Measurements from ENCODE around the gene PDE11A.

GRCh38 chr2:177668617-177669016 is 404.0 kb downstream of the PDE11A start:
- no peak for TF ChIP-seq POLR2A (IDR thresholded peaks at IDR 0.05)
- TF ChIP-seq, protein P1, sequence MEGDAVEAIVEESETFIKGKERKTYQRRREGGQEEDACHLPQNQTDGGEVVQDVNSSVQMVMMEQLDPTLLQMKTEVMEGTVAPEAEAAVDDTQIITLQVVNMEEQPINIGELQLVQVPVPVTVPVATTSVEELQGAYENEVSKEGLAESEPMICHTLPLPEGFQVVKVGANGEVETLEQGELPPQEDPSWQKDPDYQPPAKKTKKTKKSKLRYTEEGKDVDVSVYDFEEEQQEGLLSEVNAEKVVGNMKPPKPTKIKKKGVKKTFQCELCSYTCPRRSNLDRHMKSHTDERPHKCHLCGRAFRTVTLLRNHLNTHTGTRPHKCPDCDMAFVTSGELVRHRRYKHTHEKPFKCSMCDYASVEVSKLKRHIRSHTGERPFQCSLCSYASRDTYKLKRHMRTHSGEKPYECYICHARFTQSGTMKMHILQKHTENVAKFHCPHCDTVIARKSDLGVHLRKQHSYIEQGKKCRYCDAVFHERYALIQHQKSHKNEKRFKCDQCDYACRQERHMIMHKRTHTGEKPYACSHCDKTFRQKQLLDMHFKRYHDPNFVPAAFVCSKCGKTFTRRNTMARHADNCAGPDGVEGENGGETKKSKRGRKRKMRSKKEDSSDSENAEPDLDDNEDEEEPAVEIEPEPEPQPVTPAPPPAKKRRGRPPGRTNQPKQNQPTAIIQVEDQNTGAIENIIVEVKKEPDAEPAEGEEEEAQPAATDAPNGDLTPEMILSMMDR (IDR thresholded peaks at IDR 0.05): no peak

All from uterus (tissue), 2 donors.